ENCODE measurements around the gene EVX1. TPM values are rescaled to one million over a fixed set of nuclear protein-coding genes. Genes with fewer than 3 reads are reported as not detected.
A peak's percentile ranks its signal among the peaks of the same experiment; 100 is the strongest.

Gene EVX1
- total and polyA plus RNA-seq, 8 donors: not detected

- Histone ChIP-seq H3K9me3 (no peaks in the 10 kb centered on the region), H3K36me3 (no peaks in the 10 kb centered on the region), H3K4me3 (peak within 1 kb of the TSS in 1 of 2 donors; percentile 28), H3K27ac (no peak within 1 kb of the TSS), H3K27me3 (peaks cover 97 to 98% of the 10 kb centered on the region in 2 donors), H3K4me1 (peaks cover 4 to 43% of the 10 kb centered on the region in 2 donors)
- DNase-seq: peak in 1 of 4 donors; percentile 74
- intact Hi-C loops (cut with DNase I): no loop called here
- peak; percentile 34 for ATAC-seq
- TF ChIP-seq CTCF (IDR thresholded peaks at IDR 0.05): no peak
These were observed 42.5 kb upstream of the EVX1 start, which contains the start of gene HOXA13 for GRCh38 chr7:27199849-27200760. Gene HOXA13 (minus strand): TSS chr7:27200091. CDS start chr7:27200077, 14 bp downstream.

- peaks cover 97 to 98% of the 10 kb centered on the region in 2 donors for H3K27me3 ChIP-seq
- peaks cover 4 to 49% of the 10 kb centered on the region in 2 donors for H3K4me1 ChIP-seq
- H3K9me3 ChIP-seq: no peaks in the 10 kb centered on the region
- H3K4me3 ChIP-seq: peak overlapping the region in 1 of 2 donors; percentile 28
- H3K27ac ChIP-seq: no peak overlapping the region
- no peak for DNase-seq
- TF ChIP-seq CTCF (IDR thresholded peaks at IDR 0.05): no peak
- ATAC-seq: peak; percentile 45
- H3K36me3 ChIP-seq: no peaks in the 10 kb centered on the region
- intact Hi-C loops (cut with DNase I): no loop called here
These were observed 41.6 kb upstream of the EVX1 start for GRCh38 chr7:27200761-27201579.

- DNase-seq: no peak
- intact Hi-C loops (cut with DNase I): no loop called here
- no peaks in the 10 kb centered on the region for H3K9me3 ChIP-seq
- TF ChIP-seq CTCF (IDR thresholded peaks at IDR 0.05): no peak
- peaks cover 4 to 49% of the 10 kb centered on the region in 2 donors for H3K4me1 ChIP-seq
- peaks cover 97 to 98% of the 10 kb centered on the region in 2 donors for H3K27me3 ChIP-seq
- ATAC-seq: no peak
- H3K27ac ChIP-seq: no peak overlapping the region
- no peak overlapping the region for H3K4me3 ChIP-seq
- no peaks in the 10 kb centered on the region for H3K36me3 ChIP-seq
These were observed 41.0 kb upstream of the EVX1 start for GRCh38 chr7:27201580-27202017.

- ATAC-seq: no peak
- peak in 1 of 4 donors; percentile 58 for DNase-seq
- Histone ChIP-seq H3K36me3 (no peaks in the 10 kb centered on the region), H3K9me3 (no peaks in the 10 kb centered on the region), H3K27ac (no peak overlapping the region), H3K27me3 (peaks cover 97 to 98% of the 10 kb centered on the region in 2 donors), H3K4me3 (no peak overlapping the region), H3K4me1 (peaks cover 4 to 49% of the 10 kb centered on the region in 2 donors)
- TF ChIP-seq CTCF (IDR thresholded peaks at IDR 0.05): no peak
- intact Hi-C loops (cut with DNase I): no loop called here
These were observed 40.4 kb upstream of the EVX1 start for GRCh38 chr7:27202018-27202861.

Measured in left lung (tissue), 10 donors.